ENCODE data around the gene KRT2.

The KRT2 gene

GRCh38 chr12:52606581-52607218 lies 45.3 kb downstream of the KRT2 start:
- no peak for DNase-seq
- Mint-ChIP-seq H3K9me3 (no peaks in the 10 kb centered on the region), H3K36me3 (ENCODE audit: low read depth) (no peaks in the 10 kb centered on the region), H3K4me3 (no peak overlapping the region), H3K27me3 (ENCODE audit: low read depth, poor library complexity) (peaks cover 12% of the 10 kb centered on the region), H3K4me1 (peaks cover 12% of the 10 kb centered on the region), H3K27ac (no peak overlapping the region)
- TF ChIP-seq CTCF (IDR thresholded peaks at IDR 0.05): no peak

GRCh38 chr12:52606096-52606495 lies 45.9 kb downstream of the KRT2 start:
- H3K27me3 Mint-ChIP-seq (ENCODE audit: low read depth, poor library complexity): peaks cover 6% of the 10 kb centered on the region
- no peaks in the 10 kb centered on the region for H3K36me3 Mint-ChIP-seq (ENCODE audit: low read depth)
- no peak overlapping the region for H3K27ac Mint-ChIP-seq
- no peaks in the 10 kb centered on the region for H3K9me3 Mint-ChIP-seq
- no peak for TF ChIP-seq CTCF (IDR thresholded peaks at IDR 0.05)
- no peak for DNase-seq
- no peak overlapping the region for H3K4me3 Mint-ChIP-seq
- H3K4me1 Mint-ChIP-seq: peaks cover 12% of the 10 kb centered on the region

- no peak for DNase-seq
- Mint-ChIP-seq H3K27me3 (ENCODE audit: low read depth, poor library complexity) (peaks cover 6% of the 10 kb centered on the region), H3K36me3 (ENCODE audit: low read depth) (no peaks in the 10 kb centered on the region), H3K4me1 (peaks cover 12% of the 10 kb centered on the region), H3K4me3 (no peak overlapping the region), H3K27ac (no peak overlapping the region), H3K9me3 (no peaks in the 10 kb centered on the region)
- no peak for TF ChIP-seq CTCF (IDR thresholded peaks at IDR 0.05)
Measured at GRCh38 chr12:52605542-52605941, 46.5 kb downstream of the KRT2 start.

- no peaks in the 10 kb centered on the region for H3K36me3 Mint-ChIP-seq (ENCODE audit: low read depth)
- H3K9me3 Mint-ChIP-seq: no peaks in the 10 kb centered on the region
- H3K27ac Mint-ChIP-seq: no peak overlapping the region
- DNase-seq: no peak
- H3K4me3 Mint-ChIP-seq: no peak overlapping the region
- H3K4me1 Mint-ChIP-seq: peaks cover 12% of the 10 kb centered on the region
- no peak for TF ChIP-seq CTCF (IDR thresholded peaks at IDR 0.05)
- peaks cover 8% of the 10 kb centered on the region for H3K27me3 Mint-ChIP-seq (ENCODE audit: low read depth, poor library complexity)
Measured at GRCh38 chr12:52604859-52605258, 47.2 kb downstream of the KRT2 start.

GRCh38 chr12:52603314-52603713 lies 48.7 kb downstream of the KRT2 start:
- DNase-seq: no peak
- Mint-ChIP-seq H3K4me1 (peaks cover 12% of the 10 kb centered on the region), H3K27ac (peak overlapping the region; percentile 15), H3K4me3 (no peak overlapping the region), H3K27me3 (ENCODE audit: low read depth, poor library complexity) (peaks cover 11% of the 10 kb centered on the region), H3K36me3 (ENCODE audit: low read depth) (no peaks in the 10 kb centered on the region), H3K9me3 (no peaks in the 10 kb centered on the region)
- no peak for TF ChIP-seq CTCF (IDR thresholded peaks at IDR 0.05)

GRCh38 chr12:52602552-52602951 lies 49.5 kb downstream of the KRT2 start:
- peaks cover 7% of the 10 kb centered on the region for H3K27me3 Mint-ChIP-seq (ENCODE audit: low read depth, poor library complexity)
- no peak overlapping the region for H3K4me3 Mint-ChIP-seq
- peaks cover 12% of the 10 kb centered on the region for H3K4me1 Mint-ChIP-seq
- H3K36me3 Mint-ChIP-seq (ENCODE audit: low read depth): no peaks in the 10 kb centered on the region
- H3K9me3 Mint-ChIP-seq: no peaks in the 10 kb centered on the region
- TF ChIP-seq CTCF (IDR thresholded peaks at IDR 0.05): no peak
- H3K27ac Mint-ChIP-seq: no peak overlapping the region
- DNase-seq: no peak
